GM12878 (cell line): ENCODE data around the gene SKOR2. TPM values are rescaled to one million over a fixed set of nuclear protein-coding genes. Genes with fewer than 3 reads are reported as not detected.

Experiments used
- ATAC-seq: fragments of 200-7000 bp; cut with Tn5 transposase; 3 replicates; pipeline ENCODE4 v1.9.1; 2020; ENCODE audit warnings: mild to moderate bottlenecking, moderate library complexity
- BruUV-seq: library from RNA; stranded (reverse); fragments of 400-500 nt; replicated peaks from 2 replicates; lab custom pipeline; 2021; lab: Mats Ljungman, UMichigan
- CTCF ChIA-PET: fragments of 300-600 bp; sonication (Branson Sonifier 250); formaldehyde crosslinking; extraction: SDS; loops from one replicate; lab custom pipeline; 2021; ENCODE audit warnings: inconsistent platforms; lab: Yijun Ruan, JAX
- POLR2A ChIA-PET: fragments of 350-600 bp; formaldehyde crosslinking; extraction: SDS; loops from one replicate; lab custom pipeline; 2021; ENCODE audit warnings: inconsistent platforms; lab: Charles Lee
- RAD21 ChIA-PET: fragments of 300-600 bp; sonication (Branson Sonifier 250); formaldehyde crosslinking; loops from one replicate; lab custom pipeline; 2023; ENCODE audit warnings: antibody characterized with exemption; ENCODE audit not compliant: unreplicated experiment; lab: Charles Lee
- SMC1A ChIA-PET: fragments of 300-600 bp; sonication (Branson Sonifier 250); formaldehyde crosslinking; loops from one replicate; lab custom pipeline; 2023; ENCODE audit not compliant: unreplicated experiment, uncharacterized antibody; lab: Charles Lee
- DNase-seq: peaks from one replicate; pipeline ENCODE4 v3.0.0-alpha.2; 2011; ENCODE audit warnings: low read depth, low spot score
- FAIRE-seq: peaks from 3 replicates; lab custom pipeline; 2011; peaks lifted over from hg19 to GRCh38; lab: Jason Lieb, UNC
- H2AFZ ChIP-seq: 2 replicates; pipeline ENCODE4 v1.6.0; 2011; ENCODE audit warnings: low read depth, low read length, control low read depth; ENCODE audit not compliant: control insufficient read depth
- H3K27ac ChIP-seq: 2 replicates; pipeline ENCODE4 v1.5.1; 2011; ENCODE audit warnings: control low read depth; ENCODE audit not compliant: control insufficient read depth, insufficient read depth
- H3K27me3 ChIP-seq, 2 experiments: replicated peaks in 1 of 2; 2 replicates each; pipeline versions ENCODE4 v1.6.0 to v1.6.1; 2011; ENCODE audit warnings: low read length in 1 of 2; ENCODE audit not compliant: control insufficient read depth in 2 of 2, insufficient read depth in 2 of 2
- H3K36me3 ChIP-seq, 2 experiments: 2 replicates each; pipeline ENCODE4 v1.5.1; 2011; ENCODE audit warnings: low read length in 1 of 2; ENCODE audit not compliant: control insufficient read depth in 2 of 2, insufficient read depth in 2 of 2
- H3K4me1 ChIP-seq: 2 replicates; pipeline ENCODE4 v1.6.1; 2011; ENCODE audit warnings: mild to moderate bottlenecking, low read length, moderate library complexity, mixed read lengths; ENCODE audit not compliant: control insufficient read depth, insufficient read depth
- H3K4me2 ChIP-seq: 2 replicates; pipeline ENCODE4 v1.6.0; 2011; ENCODE audit warnings: control low read depth; ENCODE audit not compliant: control insufficient read depth, insufficient read depth
- H3K4me3 ChIP-seq: fragments of 200-600 bp; sonication (generic); 2 replicates; pipeline ENCODE4 v1.5.1; 2016
- H3K79me2 ChIP-seq: 2 replicates; pipeline ENCODE4 v1.6.0; 2011; ENCODE audit warnings: low read length; ENCODE audit not compliant: control insufficient read depth, insufficient read depth
- H3K9ac ChIP-seq: 2 replicates; pipeline ENCODE4 v1.8.0; 2011; ENCODE audit warnings: low read length, control low read depth, mixed read lengths; ENCODE audit not compliant: control insufficient read depth, insufficient read depth
- H3K9me3 ChIP-seq: replicated peaks from 3 replicates; pipeline ENCODE4 v1.5.1; 2011; ENCODE audit warnings: mild to moderate bottlenecking, low read length; ENCODE audit not compliant: control insufficient read depth, insufficient read depth
- H4K20me1 ChIP-seq: 2 replicates; pipeline ENCODE4 v1.6.0; 2011; ENCODE audit not compliant: control insufficient read depth, insufficient read depth
- ATF7 ChIP-seq: fragments of 450-650 bp; IDR thresholded peaks from 2 replicates; pipeline ENCODE4 v1.6.1; 2016; ENCODE audit warnings: low read depth, mild to moderate bottlenecking
- ESRRA ChIP-seq: IDR thresholded peaks from 2 replicates; pipeline ENCODE4 v1.6.1; 2012; ENCODE audit warnings: mild to moderate bottlenecking, low read length, improper control_type of control experiment
- HDAC6 ChIP-seq: fragments of 200-600 bp; sonication (generic); IDR thresholded peaks from one replicate; pipeline ENCODE4 v1.8.0; 2017; ENCODE audit warnings: antibody characterized with exemption; ENCODE audit not compliant: unreplicated experiment
- IKZF1 ChIP-seq: fragments of 450-650 bp; conservative IDR thresholded peaks from 2 replicates; pipeline ENCODE4 v1.6.1; 2017; ENCODE audit warnings: antibody characterized with exemption, mild to moderate bottlenecking
- JUND ChIP-seq: IDR thresholded peaks from 2 replicates; pipeline ENCODE4 v1.6.1; 2012; ENCODE audit warnings: low read depth, mild to moderate bottlenecking, low read length, improper control_type of control experiment, moderate library complexity
- MTA2 ChIP-seq: fragments of 450-650 bp; IDR thresholded peaks from 2 replicates; pipeline ENCODE4 v1.6.1; 2016; ENCODE audit warnings: low read depth, mild to moderate bottlenecking, moderate library complexity
- NFIC ChIP-seq: IDR thresholded peaks from 2 replicates; pipeline ENCODE4 v1.6.1; 2012; ENCODE audit warnings: low read depth, mild to moderate bottlenecking, inconsistent platforms, low read length, moderate library complexity
- NFYB ChIP-seq: IDR thresholded peaks from 2 replicates; pipeline ENCODE4 v1.6.1; 2011; ENCODE audit warnings: low read depth, mild to moderate bottlenecking, low read length, improper control_type of control experiment, moderate library complexity; ENCODE audit not compliant: insufficient read depth
- NKRF ChIP-seq: fragments of 450-650 bp; conservative IDR thresholded peaks from 2 replicates; pipeline ENCODE4 v1.6.1; 2017; ENCODE audit warnings: mild to moderate bottlenecking, moderate library complexity
- PKNOX1 ChIP-seq: fragments of 450-650 bp; IDR thresholded peaks from 2 replicates; pipeline ENCODE4 v1.6.1; 2016; ENCODE audit warnings: mild to moderate bottlenecking
- TARDBP ChIP-seq: IDR thresholded peaks from 2 replicates; pipeline ENCODE4 v1.6.1; 2016; ENCODE audit warnings: borderline replicate concordance
- ZBTB11 ChIP-seq: fragments of 450-650 bp; formaldehyde crosslinking; IDR thresholded peaks from 2 replicates; pipeline ENCODE4 v1.5.0; 2022; ENCODE audit warnings: mild to moderate bottlenecking, missing genetic modification characterization
- ZBTB33 ChIP-seq: fragments of 450-650 bp; IDR thresholded peaks from 2 replicates; pipeline ENCODE4 v1.6.1; 2017; ENCODE audit warnings: mild to moderate bottlenecking
- ZSCAN29 ChIP-seq: fragments of 450-650 bp; IDR thresholded peaks from 2 replicates; pipeline ENCODE4 v1.6.1; 2017; ENCODE audit warnings: mild to moderate bottlenecking, moderate library complexity
- WGBS: methylation state at CpG from one replicate; pipeline ENCODE4 v1.1.6; 2016; ENCODE audit warnings: low lambda C conversion rate; ENCODE audit not compliant: insufficient replicate concordance, insufficient coverage; ENCODE audit errors: missing lambda C conversion rate; 5-methylcytosine and 5-hydroxymethylcytosine counted together
- in situ Hi-C: fragments of 300-500 bp; cut with MboI; formaldehyde crosslinking; loops from 9 replicates; pipeline ENCODE4 v1.14.3; 2018; ENCODE audit warnings: mixed read lengths
- intact Hi-C: fragments of 100-400 bp; cut with micrococcal nuclease; formaldehyde crosslinking; loops from one replicate; pipeline ENCODE4 v1.14.2; 2022; ENCODE audit not compliant: unreplicated experiment
- polyA plus RNA-seq, 11 experiments: library from polyadenylated mRNA; depleted of rRNA in 4 of 11; unstranded in 6 of 11; stranded (reverse) in 5 of 11; fragments of >200 nt; fragmentation: Nextera tagmentation in 4 of 11; fragmentation: Illumina TruSeq in 1 of 11; extraction: Ambion mirVana in 4 of 11; extraction: Trizol in 1 of 11; gene quantifications; 1 replicate in 1 of 11; 2 replicates in 10 of 11; pipeline versions ENCODE4 v1.2.1 to v1.2.3, GENCODE V29; 2011 to 2016; ENCODE audit warnings: inconsistent platforms in 2 of 11, missing spikeins in 2 of 11, low read depth in 1 of 11
- total RNA-seq, 4 experiments: library from RNA; depleted of rRNA in 3 of 4; stranded (reverse); fragments of >200 nt in 3 of 4; fragmentation: Illumina TruSeq in 1 of 4; extraction: Trizol in 1 of 4; gene quantifications; 2 replicates each; pipeline versions ENCODE4 v1.2.1 to v1.2.3, GENCODE V29; 2013 to 2021

Gene SKOR2
- total and polyA plus RNA-seq, 10 of the 15 experiments (the other 5 are each of a cell fraction or from before 2014, with no cell fraction given): not detected

- DNase-seq (no peak), ATAC-seq (peak; percentile 28), FAIRE-seq (no peak)
- peaks cover 39% of the 10 kb centered on the region for H3K79me2 ChIP-seq
- no peak overlapping the region for H3K27ac ChIP-seq
- H3K9ac ChIP-seq: no peak overlapping the region
- H4K20me1 ChIP-seq: no peaks in the 10 kb centered on the region
- 0 out of 2 replicates have a peak overlapping the region, but pooled peaks have one; percentile 22 for H3K4me2 ChIP-seq
- ChIA-PET SMC1A (interaction anchor here (1.4 to 1.5 kb wide), 3 partner anchors 8 to 16 kb away, joined by 4 to 5 read pairs (median 5); partner anchors contain the start of gene HDHD2), CTCF (interaction anchor here (1.7 kb wide), 1 partner anchor 8 kb away, joined by 4 read pairs; no protein-coding TSS in a partner anchor), POLR2A (interaction anchor here (5.9 kb wide), 1 partner anchor 16 kb away, joined by 25 read pairs; the partner anchor contains the start of gene HDHD2), RAD21 (no interaction called here)
- no peaks in the 10 kb centered on the region for H3K27me3 ChIP-seq
- 75% methylated on average over 2 of the region's 2 CpGs for WGBS
- peaks cover 13% of the 10 kb centered on the region for H3K4me1 ChIP-seq
- no TSS peak for BruUV-seq
- intact Hi-C loops: loop anchor here (10.0 kb wide), 1 partner anchor 251 kb away; the partner anchor contains the start of genes KATNAL2 and PIAS2
- no peaks in the 10 kb centered on the region for H3K9me3 ChIP-seq
- H3K4me3 ChIP-seq: no peak overlapping the region
- no peak overlapping the region for H2AFZ ChIP-seq
- in situ Hi-C loops: no loop called here
- peaks cover 0 to 3% of the 10 kb centered on the region in 2 experiments; a peak in 1 of 4 replicates for H3K36me3 ChIP-seq
- TF ChIP-seq IKZF1 (no peak), HDAC6 (no peak), NFYB (no peak), ZSCAN29 (no peak), ZBTB11 (CRISPR knock-in tag) (no peak), NFIC (no peak), TARDBP (no peak), JUND (no peak), ZBTB33 (no peak), PKNOX1 (peak; percentile 67), ATF7 (no peak), ESRRA (no peak), NKRF (no peak), MTA2 (no peak)
Observed at GRCh38 chr18:47166294-47166693, 85.2 kb downstream of the SKOR2 start.
